HG02610 (cell line): Measurements from ENCODE around the gene TYMP.
A peak's percentile ranks its signal among the peaks of the same experiment; 100 is the strongest.
"Not testable (repeated sequence)": the region's sequence is repeated elsewhere in the genome, so short reads cannot be mapped to it uniquely, and the experiment has no call there.

ENCODE experiments used
- ATAC-seq: cut with Tn5 transposase; IDR thresholded peaks from one replicate; pipeline ENCODE4 v1.9.1; 2021; ENCODE audit warnings: mild to moderate bottlenecking, moderate library complexity; ENCODE audit not compliant: unreplicated experiment

Gene TYMP

DNA sequence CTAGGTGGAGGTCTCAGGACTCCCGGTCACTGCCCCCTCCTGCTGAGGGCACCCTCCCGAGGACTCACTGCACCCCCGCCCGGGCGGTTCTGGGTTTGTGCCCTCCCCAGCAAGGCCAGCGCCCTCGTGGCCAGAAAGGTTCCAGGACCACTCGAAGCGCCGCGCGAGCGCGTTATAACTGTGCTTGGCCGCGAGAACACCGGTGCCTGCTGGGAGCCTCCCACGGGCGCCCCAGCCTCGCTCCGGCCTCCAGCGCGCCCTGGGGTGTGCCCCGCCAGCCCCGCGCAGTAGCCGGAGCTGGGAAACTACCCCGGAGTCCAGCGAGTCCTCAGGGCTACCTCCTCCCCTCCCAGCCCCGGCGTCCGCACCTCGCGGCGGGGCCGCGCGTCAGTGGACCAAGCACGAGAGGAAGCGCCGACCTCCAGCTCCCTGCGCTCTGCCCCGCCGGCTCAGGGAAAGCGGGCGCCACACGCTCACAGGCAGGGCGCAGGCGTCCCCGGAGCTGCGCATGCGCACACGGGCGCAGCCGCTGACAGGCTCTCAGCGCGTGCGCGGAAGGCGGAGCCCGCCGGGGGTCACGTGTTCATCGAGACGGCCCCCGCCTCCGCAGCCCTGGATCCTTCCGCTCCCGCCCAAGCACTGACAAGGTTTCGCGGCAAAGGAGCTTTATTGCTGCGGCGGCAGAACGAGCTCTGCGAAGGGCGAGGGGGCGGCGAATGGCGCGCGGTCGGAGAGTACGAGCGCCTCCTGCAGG lies 4.5 kb downstream of the TYMP start, which contains the start of gene SCO2:
TSS of gene SCO2 (minus strand) at position 495 of the 754 bp plus-strand sequence. CDS start 1,187 bp downstream, outside the sequence.
- ATAC-seq, result peak; percentile 41

DNA sequence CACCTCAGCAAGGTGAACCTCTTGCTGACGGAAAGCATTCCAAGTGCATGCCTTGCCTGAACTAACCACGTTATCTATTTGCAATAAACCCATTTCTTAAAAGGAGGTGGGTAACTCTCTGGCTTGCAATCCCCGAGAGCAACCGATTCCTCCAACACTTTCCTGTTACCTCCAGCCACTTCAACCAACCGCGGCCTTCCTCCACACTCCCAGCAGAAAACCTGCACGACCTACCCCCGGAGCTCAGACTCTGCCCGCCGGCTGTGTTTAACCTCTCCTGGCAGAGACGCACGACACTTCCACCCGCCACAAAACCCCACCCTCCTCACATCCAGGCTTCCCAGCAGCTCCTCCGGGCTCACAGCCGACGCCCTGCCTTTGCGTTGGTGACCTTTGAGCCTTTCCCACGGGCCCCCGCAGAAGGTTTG lies 5.1 kb downstream of the TYMP start:
- ATAC-seq, result no peak

- no peak for ATAC-seq
Observed at GRCh38 chr22:50523806-50524675, 5.8 kb downstream of the TYMP start.

DNA sequence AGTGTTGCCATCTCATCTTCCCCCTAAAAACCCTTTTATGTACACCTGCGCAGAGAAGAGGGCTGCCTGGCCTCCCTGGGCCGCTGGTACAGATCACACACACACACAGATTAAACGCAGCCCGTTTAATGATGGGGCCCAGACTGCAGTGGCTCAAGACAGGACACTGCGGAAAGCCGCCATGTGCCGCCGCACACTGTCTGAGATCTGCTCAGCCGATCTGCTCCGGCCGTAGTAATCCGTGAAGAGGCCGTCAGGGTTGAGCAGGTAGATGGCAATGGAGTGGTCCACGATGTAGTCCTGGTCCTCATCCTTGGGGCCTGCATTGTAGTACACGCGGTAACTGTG lies 6.4 kb downstream of the TYMP start:
- ATAC-seq, result no peak

DNA sequence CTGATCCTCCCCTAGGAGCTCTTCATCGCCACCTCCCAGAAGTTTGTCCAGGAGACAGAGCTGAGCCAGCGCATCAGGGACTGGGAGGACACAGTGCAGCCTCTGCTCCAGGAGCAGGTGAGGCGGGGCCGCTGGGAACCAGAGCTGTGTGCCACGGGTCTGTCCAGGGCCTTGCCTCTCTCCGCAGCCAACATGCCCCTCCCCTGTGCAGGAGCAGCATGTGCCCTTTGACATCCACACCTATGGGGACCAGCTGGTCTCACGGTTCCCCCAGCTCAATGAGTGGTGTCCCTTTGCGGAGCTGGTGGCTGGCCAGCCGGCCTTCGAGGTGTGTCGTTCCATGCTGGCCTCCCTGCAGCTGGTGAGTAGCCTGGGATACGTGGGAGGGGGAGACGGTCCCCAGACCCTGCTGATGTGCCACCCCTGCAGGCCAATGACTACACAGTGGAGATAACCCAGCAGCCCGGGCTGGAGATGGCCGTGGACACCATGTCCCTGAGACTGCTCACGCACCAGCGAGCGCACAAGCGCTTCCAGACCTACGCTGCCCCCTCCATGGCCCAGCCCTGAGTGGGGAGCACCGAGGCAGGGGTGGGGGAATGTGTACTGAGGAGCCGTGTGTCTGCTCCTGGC lies 6.9 kb downstream of the TYMP start:
- ATAC-seq, result no peak

- no peak for ATAC-seq
Observed at GRCh38 chr22:50522208-50522805, 7.5 kb downstream of the TYMP start.

DNA sequence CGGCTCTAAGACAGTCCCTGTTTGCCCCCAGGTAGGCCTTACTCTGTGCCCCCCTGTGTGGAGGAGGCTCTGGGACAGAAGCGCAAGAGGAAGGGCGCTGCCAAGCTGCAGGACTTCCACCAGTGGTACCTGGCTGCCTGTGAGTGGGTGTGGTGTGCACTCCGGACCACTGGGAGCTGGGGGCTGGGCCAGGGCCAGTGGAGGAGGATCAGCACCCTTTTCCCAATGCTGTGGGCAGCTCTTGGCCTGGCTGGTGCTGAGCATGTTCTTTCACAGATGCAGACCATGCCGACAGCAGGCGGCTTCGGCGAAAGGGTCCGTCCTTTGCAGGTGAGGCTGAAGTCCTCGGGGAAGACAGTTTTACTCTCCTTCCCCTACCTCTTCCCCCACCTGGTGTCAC lies 8.1 kb downstream of the TYMP start:
- no peak for ATAC-seq

DNA sequence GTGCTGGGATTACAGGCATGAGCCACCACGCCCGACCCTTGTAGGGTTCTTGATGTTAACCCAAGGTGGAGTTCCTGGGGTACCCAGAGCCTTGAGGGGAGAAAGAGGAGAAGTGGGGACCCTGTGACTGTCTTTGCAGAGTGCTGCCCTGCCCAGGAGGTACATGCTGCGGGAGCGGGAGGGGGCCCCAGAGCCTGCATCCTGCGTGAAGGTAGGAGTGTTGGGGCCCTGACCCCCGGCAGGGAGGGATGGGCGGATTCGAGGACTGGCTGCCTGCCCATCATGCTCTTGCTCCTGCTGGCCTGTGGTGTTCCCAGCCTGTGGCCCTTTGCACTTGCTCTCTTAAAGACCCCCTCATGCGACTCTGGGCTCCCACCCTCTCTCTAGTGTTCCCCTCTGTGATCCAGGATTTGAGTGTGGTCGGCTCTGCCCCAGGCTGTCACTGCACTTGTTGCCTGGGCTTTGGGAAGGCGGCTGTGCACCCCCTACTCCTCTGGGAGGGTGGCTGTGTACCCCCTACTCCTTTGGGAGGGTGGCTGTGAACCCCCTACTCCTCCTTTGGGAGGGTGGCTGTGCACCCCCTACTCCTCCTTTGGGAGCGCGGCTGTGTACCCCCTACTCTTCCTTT lies 8.9 kb downstream of the TYMP start:
- no peak for ATAC-seq

DNA sequence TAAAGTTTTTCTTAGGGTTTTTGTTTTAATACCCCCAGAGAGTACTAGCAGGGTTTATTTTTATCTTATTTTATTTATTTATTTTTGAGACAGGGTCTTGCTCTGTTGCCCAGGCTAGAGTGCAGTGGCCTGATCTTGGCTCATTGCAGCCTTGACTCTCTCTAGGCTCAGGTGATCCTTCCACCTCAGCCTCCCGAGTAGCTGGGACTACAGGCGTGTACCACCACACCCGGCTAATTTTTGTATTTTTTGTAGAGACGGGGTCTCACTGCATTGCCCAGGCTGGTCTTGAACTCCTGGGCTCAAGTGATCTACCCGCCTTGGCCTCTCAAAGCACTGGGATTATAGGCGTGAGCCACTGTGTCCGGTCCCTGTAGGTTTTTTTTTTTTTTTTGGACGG lies 9.6 kb downstream of the TYMP start:
- not testable (repeated sequence) for ATAC-seq

DNA sequence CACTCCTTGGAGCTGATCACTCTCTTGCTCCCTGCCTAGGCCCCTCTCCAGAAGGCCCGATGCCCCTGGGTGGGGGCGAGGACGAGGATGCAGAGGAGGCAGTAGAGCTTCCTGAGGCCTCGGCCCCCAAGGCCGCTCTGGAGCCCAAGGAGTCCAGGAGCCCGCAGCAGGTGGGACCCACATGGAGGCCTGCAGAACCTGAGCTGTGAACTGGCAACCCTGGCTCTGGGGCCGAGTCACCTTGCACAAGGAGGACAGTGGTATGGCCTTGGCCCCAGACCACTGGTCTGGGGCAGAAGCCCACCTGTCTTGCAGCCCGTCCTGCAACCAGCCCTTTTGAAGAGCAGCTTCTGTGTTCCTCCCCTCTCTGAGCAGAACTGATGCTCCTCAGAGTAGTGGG lies 10.7 kb downstream of the TYMP start:
- ATAC-seq, result no peak

DNA sequence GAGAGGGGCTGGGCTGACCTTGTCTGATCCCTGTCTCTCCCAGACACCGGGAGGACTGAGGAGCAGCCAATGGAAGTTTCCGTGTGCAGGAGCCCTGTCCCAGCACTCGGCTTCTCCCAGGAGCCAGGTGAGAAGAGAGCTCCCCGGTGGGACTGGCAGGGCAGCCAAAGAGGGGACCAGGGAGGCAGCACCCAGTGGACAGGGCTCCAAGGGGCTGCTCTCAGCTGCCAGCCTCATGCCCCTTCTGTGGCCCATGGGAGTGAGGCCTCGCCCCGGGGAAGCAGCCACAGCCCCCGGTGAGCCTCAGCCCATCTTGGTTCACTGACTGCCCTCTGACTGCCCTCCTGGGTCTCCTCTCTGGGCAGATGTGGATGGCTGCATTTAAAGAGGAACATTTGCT lies 11.2 kb downstream of the TYMP start:
- ATAC-seq, result no peak

DNA sequence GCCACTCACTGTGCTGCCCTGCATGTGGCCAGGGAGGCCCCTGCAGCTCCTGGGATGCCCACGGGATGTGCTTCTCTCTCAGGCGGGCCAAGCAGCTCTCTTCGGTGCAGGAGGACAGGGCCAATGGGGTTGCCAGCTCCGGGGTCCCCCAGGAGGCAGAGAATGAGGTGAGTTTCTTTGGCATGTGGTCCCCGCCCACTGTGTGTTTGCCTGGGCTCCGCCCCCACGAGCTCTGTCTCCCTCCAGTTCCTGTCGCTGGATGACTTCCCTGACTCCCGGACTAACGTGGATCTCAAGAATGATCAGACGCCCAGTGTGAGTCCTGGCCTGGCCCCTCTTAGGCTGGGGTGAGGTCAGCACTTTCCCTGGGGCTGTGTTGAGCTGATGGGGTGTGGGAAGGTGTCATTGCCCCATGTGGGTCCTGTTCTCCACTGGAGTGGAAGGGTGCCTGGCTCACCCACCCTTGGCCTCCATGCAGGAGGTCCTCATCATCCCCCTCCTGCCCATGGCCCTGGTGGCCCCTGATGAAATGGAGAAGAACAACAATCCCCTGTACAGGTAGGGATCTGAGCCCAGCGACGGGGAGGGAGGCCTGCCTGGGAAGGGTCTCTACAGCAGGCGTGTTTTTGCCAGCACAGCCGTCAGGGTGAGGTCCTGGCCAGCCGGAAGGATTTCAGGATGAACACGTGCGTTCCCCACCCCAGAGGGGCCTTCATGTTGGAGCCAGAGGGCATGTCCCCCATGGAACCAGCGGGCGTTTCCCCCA lies 12.1 kb downstream of the TYMP start:
- no peak for ATAC-seq

GRCh38 chr22:50516891-50517290 lies 12.9 kb downstream of the TYMP start:
- ATAC-seq, result no peak

DNA sequence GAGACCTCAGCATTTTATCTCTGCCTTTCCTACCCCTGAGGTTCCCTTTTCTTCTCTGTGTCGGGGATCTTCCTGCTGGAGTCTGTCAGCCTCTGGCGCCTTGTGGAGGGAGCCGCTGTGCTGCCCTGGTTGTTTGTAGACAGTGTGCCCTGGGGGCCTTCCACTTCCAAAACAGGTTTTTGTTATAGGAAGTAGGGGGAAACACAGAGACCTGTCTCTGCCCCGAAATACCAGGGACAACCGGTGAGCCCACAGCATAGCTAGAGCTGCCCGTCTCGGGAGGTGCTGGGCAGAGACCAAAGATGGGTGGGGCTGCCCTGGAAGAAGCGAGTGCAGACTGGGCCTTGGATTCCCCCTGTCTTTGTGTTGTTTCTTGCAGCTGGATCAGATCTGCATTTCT lies 13.7 kb downstream of the TYMP start:
- no peak for ATAC-seq

DNA sequence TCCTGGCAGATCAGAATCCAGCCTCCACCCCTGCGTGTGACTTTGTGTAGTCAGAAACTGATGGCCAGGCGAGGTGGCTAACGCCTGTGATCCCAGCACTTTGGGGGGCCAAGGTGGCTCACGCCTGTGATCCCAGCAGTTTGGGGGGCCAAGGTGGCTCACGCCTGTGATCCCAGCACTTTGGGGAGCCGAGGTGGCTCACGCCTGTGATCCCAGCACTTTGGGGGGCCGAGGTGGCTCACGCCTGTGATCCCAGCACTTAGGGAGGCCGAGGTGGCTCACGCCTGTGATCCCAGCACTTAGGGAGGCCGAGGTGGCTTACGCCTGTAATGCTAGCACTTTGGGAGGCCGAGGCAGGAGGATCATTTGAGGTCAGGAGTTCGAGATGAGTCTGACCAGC lies 16.6 kb downstream of the TYMP start:
- ATAC-seq, result no peak

DNA sequence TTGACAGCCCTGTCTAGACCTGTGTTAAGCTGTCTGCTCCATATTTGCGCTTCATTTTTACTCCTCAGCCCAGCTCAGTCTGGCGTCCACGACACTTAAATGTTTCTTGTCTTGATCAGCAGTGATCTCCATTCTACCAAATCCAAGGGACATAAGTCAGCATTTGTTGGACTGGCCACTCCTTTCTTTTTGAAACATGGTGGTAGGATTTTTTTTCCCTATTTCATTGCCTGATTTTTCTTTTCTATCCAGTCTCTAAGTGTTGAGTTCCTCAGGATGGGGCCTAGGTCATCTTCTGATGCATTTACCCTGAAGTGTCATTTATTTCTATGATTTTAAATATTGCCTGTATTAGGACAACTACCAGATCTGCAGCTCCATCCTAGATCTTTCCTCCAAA lies 20.9 kb downstream of the TYMP start:
- no peak for ATAC-seq

DNA sequence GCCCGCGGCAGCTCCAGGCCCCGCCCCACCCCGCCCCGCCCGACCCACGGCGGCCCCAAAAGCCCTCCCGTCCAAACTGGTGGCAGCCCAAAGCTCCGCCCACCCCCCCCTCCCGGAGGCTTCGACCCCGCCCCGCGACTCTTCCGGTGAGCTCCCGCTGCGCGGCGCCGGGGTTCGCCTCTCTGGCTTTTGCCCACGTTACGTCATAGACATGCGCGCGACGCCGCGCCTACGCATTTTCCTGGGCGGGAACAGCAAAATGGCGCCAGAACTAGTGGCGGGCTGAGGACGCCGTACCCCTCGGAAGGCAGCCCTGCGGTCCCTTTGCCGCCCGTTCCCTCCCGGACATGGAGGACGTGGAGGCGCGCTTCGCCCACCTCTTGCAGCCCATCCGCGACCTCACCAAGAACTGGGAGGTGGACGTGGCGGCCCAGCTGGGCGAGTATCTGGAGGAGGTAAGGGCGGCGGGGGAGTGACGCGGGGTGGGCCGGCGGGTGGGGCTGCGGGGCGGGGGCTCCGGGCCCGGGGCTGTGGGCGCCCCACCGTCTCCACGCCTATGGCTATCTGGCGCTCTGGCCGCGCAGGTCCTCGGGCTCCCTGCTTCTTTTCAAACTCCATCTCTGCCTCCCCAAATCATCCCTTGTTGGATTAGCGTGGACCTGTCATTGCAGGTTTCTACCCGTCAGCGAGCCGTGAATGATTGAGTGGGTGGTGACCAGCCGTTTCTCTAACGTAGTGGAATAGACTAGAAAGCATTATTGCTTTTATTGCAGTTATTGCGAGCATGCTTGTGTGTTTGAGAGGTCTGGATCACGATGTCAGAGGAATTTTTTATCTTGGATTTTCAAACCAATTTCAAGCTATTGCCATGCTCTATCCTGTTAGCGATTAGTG lies 21.6 kb downstream of the TYMP start, which contains the start of gene NCAPH2:
TSS of gene NCAPH2 (plus strand) at position 234 of the 894 bp plus-strand sequence. CDS start at position 348, 114 bp downstream.
- peak; percentile 63 for ATAC-seq

DNA sequence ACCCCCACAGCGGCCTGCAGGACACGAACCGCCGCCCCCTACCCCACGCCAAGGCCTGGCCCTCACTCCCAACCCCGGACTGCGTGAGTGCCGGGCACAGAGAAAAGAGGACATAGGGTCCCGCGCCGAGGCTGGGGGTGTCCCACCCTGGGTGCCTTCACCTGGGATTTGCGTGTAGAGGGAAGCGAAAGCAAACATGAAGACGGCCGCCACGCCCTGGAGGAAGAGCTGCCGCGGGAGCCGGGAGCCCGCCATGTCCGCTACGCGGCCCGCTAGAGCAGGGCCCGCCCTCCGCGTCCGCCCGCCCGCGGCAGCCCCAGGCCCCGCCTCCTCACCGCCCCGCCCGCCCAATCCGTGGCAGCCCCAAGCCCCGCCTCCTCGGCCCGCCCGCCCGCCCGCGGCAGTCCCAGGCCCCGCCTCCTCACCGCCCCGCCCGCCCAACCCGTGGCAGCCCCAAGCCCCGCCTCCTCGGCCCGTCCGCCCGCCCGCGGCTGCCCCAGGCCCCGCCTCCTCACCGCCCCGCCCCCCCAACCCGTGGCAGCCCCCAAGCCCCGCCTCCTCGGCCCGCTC lies 22.3 kb downstream of the TYMP start, which contains the start of gene LMF2:
TSS of gene LMF2 (minus strand) at position 282 of the 570 bp plus-strand sequence. CDS start at position 255, 27 bp downstream.
- peak; percentile 65 for ATAC-seq
